PC-9 (cell line): ENCODE measurements around the gene CTRB2. TPM values are rescaled to one million over a fixed set of nuclear protein-coding genes. Genes with fewer than 3 reads are reported as not detected.

ENCODE experiments used
- BruUV-seq: library from RNA; stranded (reverse); fragments of 400-500 nt; replicated peaks from 2 replicates; lab custom pipeline; 2021; lab: Mats Ljungman, UMichigan
- CTCF ChIA-PET: fragments of 300-600 bp; sonication (Branson Sonifier 250); formaldehyde crosslinking; loops from one replicate; lab custom pipeline; 2022; ENCODE audit warnings: antibody characterized with exemption; lab: Charles Lee
- POLR2A ChIA-PET: fragments of 300-600 bp; sonication (Branson Sonifier 250); formaldehyde crosslinking; loops from one replicate; lab custom pipeline; 2022; ENCODE audit warnings: antibody characterized with exemption; ENCODE audit not compliant: unreplicated experiment; lab: Charles Lee
- DNase-seq, 2 experiments: peaks; one replicate each; pipeline versions ENCODE4 v3.0.0 to v3.0.0-alpha.2; 2015 to 2022; ENCODE audit warnings: mixed read lengths in 1 of 2
- H2AFZ ChIP-seq: fragments of 200-600 bp; sonication (generic); 2 replicates; pipeline ENCODE4 v1.8.1; 2017; ENCODE audit warnings: antibody characterized with exemption
- H3F3A ChIP-seq: fragments of 200-600 bp; sonication (generic); 2 replicates; pipeline ENCODE4 v1.8.1; 2017; ENCODE audit warnings: antibody characterized with exemption, mild to moderate bottlenecking, low read depth; ENCODE audit not compliant: insufficient read depth
- H3K27ac ChIP-seq: fragments of 200-600 bp; sonication (generic); 2 replicates; pipeline ENCODE4 v1.6.1; 2016; ENCODE audit warnings: mixed run types
- H3K27me3 ChIP-seq: fragments of 200-600 bp; sonication (generic); 2 replicates; pipeline ENCODE4 v1.6.1; 2016; ENCODE audit warnings: low read depth, mixed run types; ENCODE audit not compliant: insufficient read depth
- H3K36me3 ChIP-seq: fragments of 200-600 bp; sonication (generic); 2 replicates; pipeline ENCODE4 v1.6.1; 2016; ENCODE audit warnings: low read depth, mixed run types
- H3K4me1 ChIP-seq: fragments of 200-600 bp; sonication (generic); replicated peaks from 2 replicates; pipeline ENCODE4 v1.6.1; 2016; ENCODE audit warnings: mixed run types; ENCODE audit not compliant: insufficient read depth
- H3K4me2 ChIP-seq: fragments of 200-600 bp; sonication (generic); 2 replicates; pipeline ENCODE4 v1.6.1; 2017; ENCODE audit warnings: mixed run types
- H3K4me3 ChIP-seq: fragments of 200-600 bp; sonication (generic); 2 replicates; pipeline ENCODE4 v1.6.1; 2016; ENCODE audit warnings: mixed run types
- H3K79me2 ChIP-seq: fragments of 200-600 bp; sonication (generic); 2 replicates; pipeline ENCODE4 v1.6.1; 2017; ENCODE audit warnings: low read depth, mixed run types
- H3K9me2 ChIP-seq: fragments of 200-600 bp; sonication (generic); 2 replicates; pipeline ENCODE4 v1.8.1; 2017; ENCODE audit warnings: mild to moderate bottlenecking; ENCODE audit not compliant: insufficient read depth
- H3K9me3 ChIP-seq: fragments of 200-600 bp; sonication (generic); 2 replicates; pipeline ENCODE4 v1.8.1; 2016; ENCODE audit warnings: low read depth; ENCODE audit not compliant: insufficient read depth
- H4K20me1 ChIP-seq: fragments of 200-600 bp; sonication (generic); 2 replicates; pipeline ENCODE4 v1.8.1; 2017; ENCODE audit not compliant: insufficient read depth
- CTCF ChIP-seq: fragments of 200-600 bp; sonication (generic); conservative IDR thresholded peaks from 2 replicates; pipeline ENCODE4 v1.6.1; 2017; ENCODE audit warnings: mixed run types, antibody characterized with exemption, mild to moderate bottlenecking, moderate library complexity
- EZH2 ChIP-seq: fragments of 200-600 bp; sonication (generic); IDR thresholded peaks from 2 replicates; pipeline ENCODE4 v1.8.0; 2017; ENCODE audit warnings: antibody characterized with exemption, low read depth
- intact Hi-C: fragments of 100-400 bp; cut with micrococcal nuclease; formaldehyde crosslinking; loops from one replicate; pipeline ENCODE4 v1.10.0; 2022; ENCODE audit not compliant: unreplicated experiment
- total RNA-seq: library from RNA; stranded (reverse); gene quantifications from 2 replicates; pipeline ENCODE4 v1.2.3, GENCODE V29; 2021

Gene CTRB2
- total RNA-seq, 1 experiment from 2014 or later: not detected

- H3K9me3 ChIP-seq: peaks cover 82% of the 10 kb centered on the region
- H3F3A ChIP-seq: 0 out of 2 replicates have a peak, but pooled peaks cover under 1% of the 10 kb centered on the region
- intact Hi-C loops: no loop called here
- BruUV-seq: no TSS peak
- H3K36me3 ChIP-seq: peaks cover 33% of the 10 kb centered on the region
- no peaks in the 10 kb centered on the region for H3K9me2 ChIP-seq
- H3K4me2 ChIP-seq: no peak overlapping the region
- no peak for DNase-seq
- H3K4me1 ChIP-seq: no peaks in the 10 kb centered on the region
- no peaks in the 10 kb centered on the region for H3K27me3 ChIP-seq
- no peaks in the 10 kb centered on the region for H3K79me2 ChIP-seq
- no peak overlapping the region for H3K4me3 ChIP-seq
- no peak overlapping the region for H2AFZ ChIP-seq
- ChIA-PET POLR2A (no interaction called here), CTCF (no interaction called here)
- TF ChIP-seq EZH2: no peak
- no peaks in the 10 kb centered on the region for H4K20me1 ChIP-seq
- no peak overlapping the region for H3K27ac ChIP-seq
Measured at GRCh38 chr16:75172578-75172977, 34.4 kb downstream of the CTRB2 start.

- Histone ChIP-seq H3K4me3 (no peak overlapping the region), H3K27me3 (no peaks in the 10 kb centered on the region), H4K20me1 (no peaks in the 10 kb centered on the region), H3K9me3 (peaks cover 82% of the 10 kb centered on the region), H2AFZ (no peak overlapping the region), H3K79me2 (no peaks in the 10 kb centered on the region), H3K9me2 (no peaks in the 10 kb centered on the region), H3K27ac (no peak overlapping the region), H3K36me3 (peaks cover 47% of the 10 kb centered on the region), H3K4me1 (no peaks in the 10 kb centered on the region), H3F3A (0 out of 2 replicates have a peak, but pooled peaks cover 5% of the 10 kb centered on the region), H3K4me2 (no peak overlapping the region)
- no TSS peak for BruUV-seq
- no peak for DNase-seq
- ChIA-PET POLR2A (no interaction called here), CTCF (no interaction called here)
- TF ChIP-seq CTCF (no peak), EZH2 (no peak)
- intact Hi-C loops: no loop called here
Measured at GRCh38 chr16:75169899-75170405, 37.0 kb downstream of the CTRB2 start.

- no peaks in the 10 kb centered on the region for H4K20me1 ChIP-seq
- no peak overlapping the region for H2AFZ ChIP-seq
- no peaks in the 10 kb centered on the region for H3K4me1 ChIP-seq
- H3K27ac ChIP-seq: no peak overlapping the region
- H3K4me3 ChIP-seq: no peak overlapping the region
- no peaks in the 10 kb centered on the region for H3K79me2 ChIP-seq
- ChIA-PET CTCF (no interaction called here), POLR2A (no interaction called here)
- H3K9me3 ChIP-seq: peaks cover 25% of the 10 kb centered on the region
- intact Hi-C loops: no loop called here
- BruUV-seq: no TSS peak
- 0 out of 2 replicates have a peak, but pooled peaks cover 21% of the 10 kb centered on the region for H3K36me3 ChIP-seq
- H3K27me3 ChIP-seq: no peaks in the 10 kb centered on the region
- H3K4me2 ChIP-seq: no peak overlapping the region
- no peaks in the 10 kb centered on the region for H3K9me2 ChIP-seq
- DNase-seq: no peak
- no peaks in the 10 kb centered on the region for H3F3A ChIP-seq
- TF ChIP-seq EZH2 (no peak), CTCF (no peak)
Measured at GRCh38 chr16:75160386-75160785, 46.6 kb downstream of the CTRB2 start.

Other genes starting within 250 kb of the CTRB2 start
- 97.0 and 97.1 TPM in 2 replicates for gene WDR59, start 222.0 kb downstream of the CTRB2 start, total RNA-seq
- 64.4 and 79.3 TPM in 2 replicates for gene ZNRF1, start 208.1 kb downstream of the CTRB2 start, total RNA-seq
- gene LDHD, start 90.4 kb downstream of the CTRB2 start, total RNA-seq: 1.1 and 1.3 TPM in 2 replicates
- gene ZFP1, start 58.6 kb downstream of the CTRB2 start, total RNA-seq: 10.9 and 16.9 TPM in 2 replicates
- gene CTRB1, start 11.8 kb upstream of the CTRB2 start, total RNA-seq: not detected in 2 replicates
- gene BCAR1, start 44.5 kb upstream of the CTRB2 start, total RNA-seq: 53.9 and 62.5 TPM in 2 replicates
- gene CFDP1, start 226.3 kb upstream of the CTRB2 start, total RNA-seq: 52.6 and 55.6 TPM in 2 replicates